H1 (cell line): ENCODE measurements around the gene FAM227B. TPM values are rescaled to one million over a fixed set of nuclear protein-coding genes. Genes with fewer than 3 reads are reported as not detected.

ENCODE experiments used
- CTCF ChIA-PET: fragments of 300-600 bp; sonication (Branson Sonifier 250); formaldehyde crosslinking; loops from one replicate; lab custom pipeline; 2021; ENCODE audit not compliant: partially characterized antibody; lab: Charles Lee
- POLR2A ChIA-PET: fragments of 300-600 bp; sonication (Branson Sonifier 250); formaldehyde crosslinking; loops from one replicate; lab custom pipeline; 2021; ENCODE audit warnings: inconsistent platforms; ENCODE audit not compliant: partially characterized antibody; lab: Charles Lee
- DNase-seq, 2 experiments: peaks; one replicate each; pipeline versions ENCODE4 v3.0.0 to v3.0.0-alpha.2; 2010 to 2022; ENCODE audit warnings: low spot score in 2 of 2, low read depth in 1 of 2, mixed read lengths in 1 of 2
- FAIRE-seq: peaks from 2 replicates; lab custom pipeline; 2011; peaks lifted over from hg19 to GRCh38; lab: Jason Lieb, UNC
- H2AFZ ChIP-seq: 2 replicates; pipeline ENCODE4 v1.8.1; 2012; ENCODE audit warnings: low read length, inconsistent platforms
- H2AK5ac ChIP-seq: 2 replicates; pipeline ENCODE4 v1.6.1; 2013; ENCODE audit warnings: low read depth, low read length
- H2BK120ac ChIP-seq: replicated peaks from 2 replicates; pipeline ENCODE3; 2013; ENCODE audit warnings: low read depth, low read length, inconsistent platforms
- H2BK12ac ChIP-seq: 2 replicates; pipeline ENCODE4 v1.6.1; 2013; ENCODE audit warnings: low read depth, low read length
- H2BK15ac ChIP-seq: 2 replicates; pipeline ENCODE4 v1.6.1; 2013; ENCODE audit warnings: low read length
- H2BK20ac ChIP-seq: 2 replicates; pipeline ENCODE4 v1.6.1; 2013; ENCODE audit warnings: low read length
- H2BK5ac ChIP-seq: 2 replicates; pipeline ENCODE4 v1.6.1; 2013; ENCODE audit warnings: low read depth, low read length
- H3K14ac ChIP-seq: 2 replicates; pipeline ENCODE4 v1.6.1; 2013; ENCODE audit warnings: inconsistent platforms; ENCODE audit not compliant: insufficient read length
- H3K18ac ChIP-seq: 2 replicates; pipeline ENCODE4 v1.6.1; 2013; ENCODE audit warnings: low read length; ENCODE audit errors: extremely low read depth
- H3K23ac ChIP-seq: 2 replicates; pipeline ENCODE4 v1.6.1; 2013; ENCODE audit warnings: inconsistent platforms; ENCODE audit not compliant: insufficient read length
- H3K23me2 ChIP-seq: 2 replicates; pipeline ENCODE4 v1.6.1; 2013; ENCODE audit warnings: low read depth, low read length
- H3K27ac ChIP-seq: 2 replicates; pipeline ENCODE4 v1.6.1; 2011; ENCODE audit warnings: low read depth, low read length, inconsistent platforms
- H3K27me3 ChIP-seq, 4 experiments: replicated peaks in 1 of 4; 1 replicate in 1 of 4; 2 replicates in 3 of 4; pipeline versions ENCODE4 v1.6.1 to v1.8.1; 2011 to 2013; ENCODE audit warnings: low read length in 3 of 4, mild to moderate bottlenecking in 3 of 4, inconsistent platforms in 2 of 4, mixed read lengths in 2 of 4, moderate library complexity in 1 of 4; ENCODE audit not compliant: control insufficient read depth in 3 of 4, insufficient read depth in 3 of 4; ENCODE audit errors: extremely low read depth in 1 of 4
- H3K36me3 ChIP-seq, 4 experiments: 2 replicates each; pipeline versions ENCODE4 v1.6.1 to v1.8.1; 2011 to 2013; ENCODE audit warnings: mild to moderate bottlenecking in 4 of 4, low read length in 3 of 4, moderate library complexity in 2 of 4, control low read depth in 1 of 4, inconsistent platforms in 1 of 4; ENCODE audit not compliant: insufficient read depth in 4 of 4, control insufficient read depth in 2 of 4
- H3K4ac ChIP-seq: replicated peaks from 2 replicates; pipeline ENCODE3; 2013; ENCODE audit warnings: low read length, low read depth, mixed read lengths, inconsistent platforms; ENCODE audit not compliant: insufficient read length
- H3K4me1 ChIP-seq, 4 experiments: replicated peaks in 1 of 4; 1 replicate in 1 of 4; 2 replicates in 3 of 4; pipeline versions ENCODE4 v1.6.1 to v1.8.1; 2011 to 2013; ENCODE audit warnings: low read length in 3 of 4, inconsistent platforms in 2 of 4, mixed read lengths in 1 of 4; ENCODE audit not compliant: insufficient read depth in 4 of 4, control insufficient read depth in 3 of 4
- H3K4me2 ChIP-seq, 2 experiments: 2 replicates each; pipeline versions ENCODE4 v1.6.1 to v1.8.1; 2011 to 2013; ENCODE audit warnings: low read depth in 2 of 2, low read length in 2 of 2, control low read depth in 1 of 2, inconsistent platforms in 1 of 2, mild to moderate bottlenecking in 1 of 2; ENCODE audit not compliant: insufficient read depth in 1 of 2
- H3K4me3 ChIP-seq, 4 experiments: fragments of 200-600, 300-600 bp in 1 of 4; sonication (generic), shearing (Covaris generic), sonication (Bioruptor Twin) in 1 of 4; 2 replicates each; pipeline versions ENCODE4 v1.5.1 to v1.8.1; 2011 to 2016; ENCODE audit warnings: low read length in 4 of 4, low read depth in 3 of 4, control low read depth in 2 of 4, inconsistent platforms in 2 of 4, mild to moderate bottlenecking in 2 of 4, mixed read lengths in 1 of 4, moderate library complexity in 1 of 4; ENCODE audit not compliant: insufficient read depth in 2 of 4; ENCODE audit errors: extremely low read depth in 1 of 4
- H3K56ac ChIP-seq: replicated peaks from 2 replicates; pipeline ENCODE3; 2013; ENCODE audit warnings: low read depth, mild to moderate bottlenecking, mixed read lengths, low read length, inconsistent platforms; ENCODE audit not compliant: insufficient read length
- H3K79me1 ChIP-seq: 2 replicates; pipeline ENCODE4 v1.6.1; 2013; ENCODE audit warnings: low read depth, low read length, control low read depth
- H3K79me2 ChIP-seq, 2 experiments: 2 replicates each; pipeline versions ENCODE4 v1.6.1 to v1.8.1; 2012 to 2013; ENCODE audit warnings: low read length in 2 of 2, mild to moderate bottlenecking in 2 of 2, inconsistent platforms in 1 of 2; ENCODE audit not compliant: insufficient read depth in 2 of 2, control insufficient read depth in 1 of 2
- H3K9ac ChIP-seq, 4 experiments: replicated peaks in 1 of 4; 1 replicate in 1 of 4; 2 replicates in 3 of 4; pipeline versions ENCODE4 v1.6.1 to v1.8.1; 2011 to 2013; ENCODE audit warnings: low read depth in 3 of 4, low read length in 3 of 4, control low read depth in 2 of 4, mild to moderate bottlenecking in 2 of 4, moderate library complexity in 2 of 4, inconsistent platforms in 1 of 4; ENCODE audit errors: extremely low read depth in 1 of 4
- H3K9me3 ChIP-seq, 2 experiments: 2 replicates each; pipeline versions ENCODE4 v1.6.1 to v1.8.1; 2012 to 2013; ENCODE audit warnings: mild to moderate bottlenecking in 2 of 2, moderate library complexity in 2 of 2, control low read depth in 1 of 2, inconsistent platforms in 1 of 2, low read depth in 1 of 2, low read length in 1 of 2, mixed read lengths in 1 of 2; ENCODE audit not compliant: insufficient read depth in 2 of 2
- H4K20me1 ChIP-seq, 2 experiments: replicated peaks in 1 of 2; 2 replicates each; pipeline versions ENCODE3 to v1.8.1; 2011 to 2013; ENCODE audit warnings: inconsistent platforms in 2 of 2, low read length in 2 of 2, mild to moderate bottlenecking in 1 of 2; ENCODE audit not compliant: insufficient read depth in 2 of 2, control insufficient read depth in 1 of 2
- H4K5ac ChIP-seq: 2 replicates; pipeline ENCODE4 v1.6.1; 2013; ENCODE audit warnings: low read length, low read depth, mixed read lengths, inconsistent platforms; ENCODE audit not compliant: insufficient read length
- H4K8ac ChIP-seq: 2 replicates; pipeline ENCODE4 v1.8.0; 2013; ENCODE audit warnings: mild to moderate bottlenecking, moderate library complexity, low read length, inconsistent platforms; ENCODE audit not compliant: insufficient read depth; ENCODE audit errors: extremely low read depth
- H4K91ac ChIP-seq: replicated peaks from 2 replicates; pipeline ENCODE3; 2013; ENCODE audit warnings: low read length, mixed read lengths, inconsistent platforms; ENCODE audit not compliant: insufficient read length
- BACH1 ChIP-seq: IDR thresholded peaks from 2 replicates; pipeline ENCODE4 v1.6.1; 2012; ENCODE audit warnings: low read length, improper control_type of control experiment
- CHD1 ChIP-seq: IDR thresholded peaks from 2 replicates; pipeline ENCODE4 v1.6.1; 2012; ENCODE audit warnings: low read depth, low read length, improper control_type of control experiment
- CTCF ChIP-seq, 3 experiments: IDR thresholded peaks; 1 replicate in 2 of 3; 2 replicates in 1 of 3; pipeline versions ENCODE4 v1.5.1 to v1.6.1; 2011; ENCODE audit warnings: low read length in 3 of 3, mild to moderate bottlenecking in 3 of 3, inconsistent platforms in 2 of 3, low read depth in 1 of 3, moderate library complexity in 1 of 3; ENCODE audit not compliant: insufficient read depth in 1 of 3; ENCODE audit errors: control extremely low read depth in 1 of 3
- EZH2 ChIP-seq: fragments of 200-600 bp; sonication (generic); IDR thresholded peaks from 2 replicates; pipeline ENCODE4 v1.7.1; 2012; ENCODE audit warnings: low read depth, mild to moderate bottlenecking, moderate library complexity, low read length, inconsistent platforms; ENCODE audit not compliant: severe bottlenecking
- KDM5A ChIP-seq: fragments of 200-600 bp; IDR thresholded peaks from 2 replicates; pipeline ENCODE4 v1.7.1; 2012; ENCODE audit warnings: mild to moderate bottlenecking, low read length, inconsistent platforms, mixed read lengths
- SIX5 ChIP-seq: IDR thresholded peaks from 2 replicates; pipeline ENCODE4 v1.6.1; 2011; ENCODE audit warnings: mild to moderate bottlenecking, low read depth, low read length
- WGBS, 2 experiments: shearing (Covaris generic) in 1 of 2; methylation state at CpG; one replicate each; pipeline versions ENCODE4 v1.1.6 to v1.1.7; 2013 to 2015; ENCODE audit warnings: low lambda C conversion rate in 2 of 2, mixed read lengths in 2 of 2, inconsistent platforms in 1 of 2, low coverage in 1 of 2, missing lambda C conversion rate in 1 of 2; ENCODE audit not compliant: insufficient replicate concordance in 2 of 2, insufficient coverage in 1 of 2, insufficient read length in 1 of 2; ENCODE audit errors: extremely low coverage in 1 of 2, missing lambda C conversion rate in 1 of 2; 5-methylcytosine and 5-hydroxymethylcytosine counted together
- polyA plus RNA-seq, 7 experiments: library from polyadenylated mRNA; depleted of rRNA in 3 of 7; stranded (reverse) in 5 of 7; unstranded in 2 of 7; fragments of >200 nt in 5 of 7; fragments of 200-250 nt in 2 of 7; gene quantifications; 1 replicate in 5 of 7; 2 replicates in 1 of 7; 4 replicates in 1 of 7; pipeline versions ENCODE4 v1.2.1 to v1.2.3, GENCODE V29; 2011 to 2013; ENCODE audit warnings: missing spikeins in 2 of 7, mixed read lengths in 2 of 7
- total RNA-seq: library from RNA; stranded (reverse); fragmentation: NEBNext Ultra II Directional; extraction: Animal tissue kit (Norgen Biotek cat#: 25700); gene quantifications from 2 replicates; pipeline ENCODE4 v1.2.1, GENCODE V29; 2021

Gene FAM227B
- total and polyA plus RNA-seq, 2 of the 8 experiments (the other 6 are each of a cell fraction or from before 2014, with no cell fraction given): 4.0 to 6.5 TPM

GRCh38 chr15:49652922-49653321 lies 32.3 kb upstream of the FAM227B start:
- Histone ChIP-seq H3K27ac (no peak overlapping the region), H3K79me2 (no peaks in the 10 kb centered on the region), H2BK120ac (no peak overlapping the region), H2BK20ac (no peak overlapping the region), H3K4me2 (no peak overlapping the region), H4K5ac (no peak overlapping the region), H3K9ac (no peak overlapping the region), H3K79me1 (no peaks in the 10 kb centered on the region), H3K14ac (no peak overlapping the region), H4K20me1 (no peaks in the 10 kb centered on the region), H4K91ac (no peak overlapping the region), H2BK12ac (no peak overlapping the region), H3K27me3 (no peaks in the 10 kb centered on the region), H2BK15ac (no peak overlapping the region), H3K23ac (no peak overlapping the region), H3K56ac (no peak overlapping the region), H3K4me3 (no peak overlapping the region), H3K9me3 (peaks cover 15 to 20% of the 10 kb centered on the region in 2 experiments), H3K23me2 (no peaks in the 10 kb centered on the region), H3K4me1 (no peaks in the 10 kb centered on the region), H2BK5ac (no peak overlapping the region), H3K36me3 (no peaks in the 10 kb centered on the region; a peak in 1 of 8 replicates), H3K4ac (no peak overlapping the region), H3K18ac (no peak overlapping the region), H2AFZ (no peak overlapping the region), H2AK5ac (no peak overlapping the region), H4K8ac (no peak overlapping the region)
- no peak for FAIRE-seq
- WGBS, 2 experiments: 84% methylated on average over 1 of the region's 1 CpG; no CpG with 5 or more reads in 1 of the 2 experiments
- CTCF ChIA-PET: interaction anchor here (0.7 to 1.2 kb wide), 2 partner anchors 27 to 996 kb away, joined by 3 to 4 read pairs; no protein-coding TSS in a partner anchor
- TF ChIP-seq BACH1 (no peak), CHD1 (no peak), SIX5 (no peak), KDM5A (no peak), CTCF (IDR thresholded peaks at IDR 0.05; ENCODE audit: control extremely low read depth in 1 of 3, insufficient read depth in 1 of 3, low read depth in 1 of 3, low read length in 3 of 3) (no peak), EZH2 (no peak)
- DNase-seq: no peak
- POLR2A ChIA-PET: no interaction called here
